ENCODE data around the gene HERPUD2.
"Not testable (repeated sequence)": the region's sequence is repeated elsewhere in the genome, so short reads cannot be mapped to it uniquely, and the experiment has no call there.

HERPUD2 gene

DNA sequence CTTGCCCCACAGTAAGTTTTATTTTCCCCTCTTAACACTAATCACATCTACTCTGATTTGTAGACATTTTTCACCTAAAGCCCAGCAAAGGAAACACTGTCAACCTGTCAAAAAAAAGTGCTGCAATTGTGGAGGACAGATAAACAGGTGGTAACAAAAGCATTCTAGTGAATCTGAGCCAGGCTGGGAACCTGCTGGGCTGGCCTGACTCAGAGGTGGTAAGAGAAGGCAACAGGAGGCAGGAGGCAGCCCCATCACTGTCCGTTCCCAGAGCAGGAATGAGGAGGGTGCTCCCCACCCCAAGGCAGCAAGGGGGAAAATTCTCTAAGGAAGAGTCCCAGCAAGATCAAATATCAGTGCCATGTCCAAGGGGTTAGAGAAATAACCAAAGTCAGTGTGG is 19.5 kb upstream of the HERPUD2 start:
- no peak for DNase-seq

DNA sequence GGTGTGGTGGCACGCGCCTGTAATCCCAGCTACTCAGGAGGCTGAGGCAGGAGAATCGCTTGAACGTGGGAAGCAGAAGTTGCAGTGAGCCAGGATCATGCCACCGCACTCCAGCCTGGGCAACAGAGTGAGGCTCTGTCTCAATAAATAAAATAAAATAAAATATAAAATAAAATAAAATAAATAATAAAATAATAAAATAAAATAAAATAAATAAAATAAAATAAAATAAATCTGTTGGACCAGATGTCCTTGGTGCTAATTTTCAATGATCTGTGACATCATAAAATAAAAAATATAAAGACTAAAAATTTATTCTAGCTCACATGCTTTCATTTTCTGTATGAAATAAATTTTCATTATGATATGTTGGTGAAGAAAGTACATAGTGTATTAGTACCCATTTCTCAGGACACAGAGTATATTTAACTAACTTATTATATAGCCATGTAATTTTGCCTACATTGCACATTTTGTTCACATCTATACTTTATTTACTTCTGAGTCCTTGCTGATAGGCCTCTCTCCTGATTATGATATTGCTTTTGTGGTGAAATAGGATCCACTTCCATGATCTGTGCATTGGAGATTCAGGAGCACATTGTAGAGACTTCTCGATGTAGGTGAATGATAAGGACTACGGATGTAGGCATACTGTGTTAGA is 17.8 kb upstream of the HERPUD2 start:
- no peak for DNase-seq

DNA sequence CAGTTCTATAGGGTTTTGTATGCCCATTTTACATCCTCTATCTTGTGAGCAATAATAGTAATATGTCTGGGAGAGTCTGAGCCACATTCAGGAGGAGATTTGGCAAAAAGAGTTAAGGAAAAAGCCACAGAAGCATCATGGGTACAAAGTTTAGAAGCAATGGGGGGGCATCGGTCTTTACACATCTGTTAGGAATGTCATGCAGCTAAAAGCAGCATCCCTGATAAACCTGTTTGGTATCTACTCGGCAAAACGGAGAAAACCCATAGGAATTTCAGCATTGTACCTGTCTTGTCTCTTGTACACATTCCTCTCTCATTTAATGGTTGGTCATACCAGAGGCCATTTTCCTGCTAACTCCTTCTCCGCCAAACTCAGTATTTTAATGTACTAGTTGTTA is 12.5 kb upstream of the HERPUD2 start:
- no peak for DNase-seq

DNA sequence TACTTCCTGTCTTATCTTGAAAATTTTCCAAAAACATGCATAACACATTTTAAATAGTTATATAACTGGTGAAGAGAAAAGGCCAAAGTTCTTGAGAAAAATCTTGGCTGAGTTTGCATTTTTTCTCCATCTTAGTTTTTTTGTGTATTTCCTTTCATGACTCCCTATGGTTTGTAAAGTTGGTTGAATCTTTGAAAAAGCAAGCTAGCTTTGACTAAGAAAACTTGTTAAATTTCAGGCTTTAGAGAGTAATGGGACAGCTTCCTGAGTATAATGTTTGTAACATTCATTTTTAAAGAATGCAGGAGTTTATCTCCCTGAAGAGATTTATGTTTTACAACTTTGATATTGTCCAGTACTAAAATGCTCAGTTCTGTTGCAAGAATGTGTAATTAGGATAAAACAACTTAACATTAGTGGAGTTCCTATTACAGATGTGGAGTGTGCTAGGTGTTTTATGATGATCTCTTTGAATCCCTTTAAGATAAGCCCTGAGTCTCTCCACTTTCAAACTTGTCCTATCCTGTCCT is 11.1 kb upstream of the HERPUD2 start:
- no peak for DNase-seq

- no peak for DNase-seq
Observed at GRCh38 chr7:35704261-35704660, 9.3 kb upstream of the HERPUD2 start.

GRCh38 chr7:35702541-35702940 is 7.6 kb upstream of the HERPUD2 start:
- DNase-seq = no peak

- no peak for DNase-seq
Observed at GRCh38 chr7:35701287-35701900, 6.5 kb upstream of the HERPUD2 start.

DNA sequence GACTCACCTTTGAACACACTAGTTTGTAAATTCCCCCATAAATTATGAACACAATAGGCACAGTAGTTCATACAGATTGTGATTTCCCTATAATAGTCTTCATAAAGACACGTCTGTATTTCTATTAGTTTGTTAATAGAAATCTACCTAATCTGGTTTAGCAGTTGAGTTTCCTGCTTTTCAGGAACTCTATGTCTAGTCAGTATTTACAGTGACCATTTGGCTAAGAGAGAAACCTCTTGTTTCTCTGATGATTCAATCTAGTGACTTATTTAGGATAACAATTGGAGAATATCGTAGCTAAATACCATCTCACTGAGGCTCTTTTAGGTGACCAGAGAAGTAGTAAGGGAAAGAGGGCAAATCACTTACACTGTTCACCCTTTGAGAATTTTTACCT is 5.9 kb upstream of the HERPUD2 start:
- DNase-seq = no peak

DNA sequence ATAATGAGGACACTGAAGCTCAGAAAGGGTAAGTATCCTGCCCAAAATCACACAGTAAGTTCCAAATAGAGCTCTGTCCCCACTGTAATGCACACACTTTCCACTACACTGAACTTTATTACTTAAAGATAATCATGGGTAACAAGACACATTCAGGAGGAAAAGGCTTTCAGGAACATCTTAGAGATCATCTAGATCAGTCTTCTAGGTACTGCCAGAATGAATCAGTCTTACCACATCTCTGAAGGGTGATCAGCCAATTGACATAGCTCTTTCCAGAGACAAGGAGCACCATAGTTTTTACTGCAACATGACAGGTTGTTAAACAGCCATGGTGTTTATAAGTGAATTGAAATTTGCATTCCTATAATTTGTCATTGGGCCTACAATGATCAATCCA is 5.4 kb upstream of the HERPUD2 start:
- DNase-seq = no peak

GRCh38 chr7:35699796-35700305 is 4.9 kb upstream of the HERPUD2 start:
- DNase-seq = no peak

DNA sequence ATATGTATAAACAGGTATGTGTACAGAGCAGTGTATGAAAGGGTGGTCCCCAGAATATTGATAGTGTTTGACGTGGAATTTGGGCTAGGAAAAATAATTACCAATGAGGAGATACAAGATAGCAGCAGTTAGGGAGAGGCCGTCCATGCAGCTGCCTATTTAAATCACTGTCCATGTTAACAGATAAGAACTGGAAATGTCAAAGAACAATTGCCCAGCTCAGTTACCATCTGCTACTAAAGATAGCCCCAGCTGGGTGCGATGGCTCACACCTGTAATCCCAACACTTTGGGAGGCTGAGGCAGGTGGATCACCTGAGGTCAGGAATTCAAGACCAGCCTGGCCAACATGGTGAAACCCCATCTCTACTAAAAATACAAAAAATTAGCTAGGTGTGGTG is 3.4 kb upstream of the HERPUD2 start:
- DNase-seq = not testable (repeated sequence)

GRCh38 chr7:35697414-35698175 is 2.7 kb upstream of the HERPUD2 start:
- DNase-seq = no peak

DNA sequence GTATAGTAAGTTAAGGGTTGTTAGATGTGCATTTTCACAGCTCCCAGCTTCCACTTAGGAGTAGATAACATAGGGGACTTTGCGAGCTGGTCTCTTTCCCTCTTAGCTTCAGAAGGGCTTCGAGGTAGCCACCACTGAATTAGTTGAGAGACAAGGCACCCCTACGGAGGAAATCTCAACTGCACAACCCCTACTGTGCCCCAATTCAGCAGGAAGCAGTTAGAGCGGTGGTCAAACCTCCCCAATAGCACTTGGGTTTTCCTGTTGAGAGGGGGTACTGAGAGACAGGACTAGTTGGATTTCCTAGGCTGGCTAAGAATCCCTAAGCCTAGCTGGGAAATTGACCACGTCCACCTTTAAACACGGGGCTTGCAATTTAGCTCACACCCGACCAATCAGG is 1.1 kb upstream of the HERPUD2 start:
- no peak for DNase-seq

- DNase-seq = peak; percentile 40
Observed at GRCh38 chr7:35695473-35695850, 527 bp upstream of the HERPUD2 start.

GRCh38 chr7:35694161-35694783 is 663 bp downstream of the HERPUD2 start:
- no peak for DNase-seq

- DNase-seq = peak; percentile 38
Observed at GRCh38 chr7:35691827-35692307, 3.1 kb downstream of the HERPUD2 start.

DNA sequence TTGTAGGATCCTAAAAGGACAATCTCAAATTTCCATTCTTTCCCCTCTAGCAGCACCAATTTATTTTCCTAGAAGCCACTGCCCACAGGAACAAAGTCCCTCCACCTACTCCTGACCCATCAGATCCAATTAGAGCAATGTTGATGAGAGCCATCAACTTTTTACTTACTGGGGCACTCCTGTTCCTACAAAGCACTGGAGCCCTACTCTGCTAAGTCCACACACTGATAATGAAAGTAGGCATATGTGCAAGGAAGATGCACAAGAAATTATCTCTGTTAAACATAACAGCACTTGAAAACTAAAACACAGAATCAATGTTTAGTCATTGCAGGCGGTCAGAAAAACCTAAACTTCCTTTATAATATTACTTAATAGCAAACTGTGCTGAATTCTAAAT is 3.6 kb downstream of the HERPUD2 start:
- no peak for DNase-seq

GRCh38 chr7:35690614-35691013 is 4.3 kb downstream of the HERPUD2 start:
- not testable (repeated sequence) for DNase-seq

- no peak for DNase-seq
Observed at GRCh38 chr7:35685781-35686180, 9.2 kb downstream of the HERPUD2 start.

DNA sequence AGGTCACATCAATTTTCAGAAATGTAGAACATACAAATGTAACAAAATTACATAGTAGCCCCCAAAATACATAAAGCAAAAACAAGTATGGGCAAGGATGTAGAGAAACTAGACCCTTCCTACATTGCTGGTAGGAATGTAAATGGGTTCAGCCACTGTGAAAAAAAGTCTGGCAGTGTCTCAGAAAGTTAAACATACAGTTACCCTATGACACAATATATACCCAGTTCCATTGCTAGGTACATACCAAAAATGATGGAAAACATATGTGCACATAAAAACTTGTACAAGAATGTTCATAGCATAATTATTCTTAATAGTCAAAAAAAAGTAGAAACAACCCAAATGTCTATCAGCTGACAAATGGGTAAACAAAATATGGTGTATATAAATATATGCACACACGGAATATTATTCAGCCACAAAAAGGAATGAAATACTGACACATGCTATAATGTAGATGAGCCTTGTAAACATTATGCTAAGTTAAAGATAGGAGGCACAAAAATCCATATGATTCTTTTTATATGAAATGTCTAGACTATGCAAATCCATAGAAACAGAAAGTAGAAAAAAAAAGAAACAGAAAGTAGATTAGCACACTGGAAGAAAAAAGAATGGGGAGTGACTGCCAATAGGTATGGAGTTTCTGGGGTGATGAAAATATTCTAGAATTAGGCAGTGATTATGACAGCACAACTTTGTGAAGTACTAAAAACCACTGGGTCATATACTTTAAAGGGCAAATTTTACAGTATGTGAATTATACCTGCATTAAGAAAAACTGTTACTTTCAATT is 13.5 kb downstream of the HERPUD2 start:
- DNase-seq = no peak

DNA sequence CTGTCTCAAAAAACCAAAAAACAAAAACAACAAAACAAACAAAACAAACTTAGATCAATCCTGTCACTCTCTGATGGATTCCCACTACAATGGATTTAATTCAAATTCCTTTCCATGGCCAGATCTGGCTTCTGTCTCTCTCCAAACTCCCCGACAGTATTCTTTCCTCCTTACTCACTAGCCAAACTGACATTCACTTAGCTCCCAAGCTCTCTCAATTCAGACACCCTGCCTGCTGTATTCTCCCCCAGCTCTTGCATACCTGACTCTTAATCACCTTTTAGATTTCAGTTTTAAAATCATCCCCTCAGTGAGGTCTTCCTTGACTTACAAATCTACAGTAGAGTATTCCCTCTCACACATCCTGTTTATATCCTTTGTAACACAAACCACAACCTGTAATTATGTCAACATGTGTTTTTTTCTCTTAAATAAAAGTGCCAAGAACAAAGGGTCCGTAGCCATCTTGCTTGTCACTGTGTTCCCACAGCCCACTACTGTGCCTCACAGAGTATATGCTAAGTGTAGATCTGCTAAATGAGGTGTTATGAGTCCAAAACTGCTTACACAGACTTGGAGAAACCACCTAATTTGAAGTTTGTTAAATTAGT is 14.4 kb downstream of the HERPUD2 start:
- DNase-seq = no peak

All from activated naive CD4-positive, alpha-beta T cell treated with Interleukin-2 at 50 U/mL for 16 hours (primary cell).